ENCODE results near the gene OR2A12.
"Not testable (repeated sequence)": the region's sequence is repeated elsewhere in the genome, so short reads cannot be mapped to it uniquely, and the experiment has no call there.

OR2A12 gene

DNA sequence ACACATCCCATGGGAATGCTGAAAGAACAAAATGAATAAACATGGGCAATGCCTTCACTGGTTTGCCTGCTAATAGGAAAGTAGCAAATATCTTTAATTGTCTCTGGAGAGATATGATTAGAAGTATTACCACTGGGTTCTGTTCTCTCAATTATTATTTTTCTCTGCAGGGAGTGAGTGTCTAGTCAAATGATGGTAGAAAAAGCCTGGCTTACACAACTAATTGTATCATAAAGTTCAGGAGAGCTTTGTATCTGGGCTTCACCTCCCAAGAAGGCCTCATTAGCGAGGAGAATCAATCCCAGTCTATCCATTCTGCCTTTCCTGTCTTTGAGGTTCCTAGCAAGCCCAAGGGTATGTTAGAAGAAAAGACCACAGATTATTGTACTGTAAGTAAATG, 36.8 kb downstream of the OR2A12 start, which contains the start of gene OR2A14:
Gene OR2A14, plus strand, starts transcription at position 301 of the 400 bp plus-strand sequence. CDS start 5,937 bp downstream, outside the sequence.
- DNase-seq = no peak

DNA sequence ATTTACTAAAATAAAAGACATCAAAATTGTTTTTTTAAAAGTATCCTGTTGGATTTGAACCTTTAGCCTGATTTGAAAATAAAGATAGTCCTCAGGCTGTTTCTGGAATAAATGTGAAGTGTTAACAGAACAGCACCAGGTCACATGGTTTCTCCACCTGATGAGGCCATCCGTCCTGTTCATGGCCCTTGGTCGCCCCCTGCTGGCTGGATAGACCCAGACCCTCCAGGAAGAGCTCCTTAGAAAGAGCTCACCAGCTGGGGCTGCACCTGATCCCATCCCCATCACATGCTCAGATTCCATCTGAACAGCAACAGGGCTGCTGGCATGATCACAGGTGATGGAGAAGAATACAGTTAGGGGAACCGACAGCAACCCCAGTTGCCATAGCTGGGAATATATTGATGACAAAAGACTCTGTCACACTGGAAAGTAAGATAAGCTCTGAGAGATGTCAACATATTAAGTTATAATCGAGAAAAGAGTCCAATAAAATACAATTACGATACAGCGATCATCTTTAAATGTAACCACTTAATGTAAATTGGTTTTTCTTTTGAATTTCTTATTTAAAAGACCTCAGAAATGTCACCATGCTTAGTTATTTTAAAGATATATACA, 41.7 kb downstream of the OR2A12 start:
- peak; percentile 70 for DNase-seq

DNA sequence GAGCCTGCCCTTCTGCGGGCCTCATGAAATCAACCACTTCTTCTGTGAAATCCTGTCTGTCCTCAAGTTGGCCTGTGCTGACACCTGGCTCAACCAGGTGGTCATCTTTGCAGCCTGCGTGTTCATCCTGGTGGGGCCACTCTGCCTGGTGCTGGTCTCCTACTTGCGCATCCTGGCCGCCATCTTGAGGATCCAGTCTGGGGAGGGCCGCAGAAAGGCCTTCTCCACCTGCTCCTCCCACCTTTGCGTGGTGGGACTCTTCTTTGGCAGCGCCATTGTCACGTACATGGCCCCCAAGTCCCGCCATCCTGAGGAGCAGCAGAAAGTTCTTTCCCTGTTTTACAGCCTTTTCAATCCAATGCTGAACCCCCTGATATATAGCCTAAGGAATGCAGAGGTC, 43.5 kb downstream of the OR2A12 start:
- not testable (repeated sequence) for DNase-seq

DNA sequence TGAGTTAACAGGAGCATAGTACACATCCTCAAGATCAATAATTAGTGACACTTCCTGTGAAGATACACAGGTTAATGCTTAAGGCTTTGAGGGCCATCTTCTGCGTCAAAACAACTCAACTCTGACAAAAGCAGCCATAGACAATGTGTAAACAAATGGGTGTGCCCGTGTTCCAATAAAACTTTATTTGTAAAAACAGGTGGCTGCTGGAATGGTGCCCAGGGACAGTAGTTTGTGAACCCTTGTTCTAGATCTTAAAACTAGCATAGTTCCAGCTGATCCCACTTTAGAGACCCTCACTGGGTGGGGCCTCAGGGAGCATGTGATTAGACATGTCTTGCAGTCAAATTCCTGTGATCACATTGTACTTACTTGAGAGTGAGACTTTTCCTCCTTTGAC, 44.7 kb downstream of the OR2A12 start:
- DNase-seq = no peak

DNA sequence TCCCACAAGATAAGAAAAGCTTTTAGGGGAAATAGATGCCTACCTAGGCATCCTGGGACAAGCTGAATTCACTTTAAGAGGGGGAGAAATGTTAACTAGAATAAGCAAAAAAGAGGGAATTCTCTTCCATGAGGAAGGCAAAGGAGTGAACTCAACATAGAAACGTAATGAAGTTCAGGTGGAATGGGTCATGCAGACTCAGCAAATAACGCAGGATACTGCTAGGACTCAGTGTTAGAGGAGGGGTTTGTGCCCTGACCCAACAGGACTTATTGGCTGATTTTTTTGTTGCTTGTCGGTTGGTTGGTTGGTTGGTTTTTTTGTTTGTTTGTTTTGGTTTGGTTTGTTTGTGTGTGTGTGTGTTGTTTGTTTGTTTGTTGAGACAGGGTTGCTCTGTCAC, 46.2 kb downstream of the OR2A12 start:
- no peak for DNase-seq

DNA sequence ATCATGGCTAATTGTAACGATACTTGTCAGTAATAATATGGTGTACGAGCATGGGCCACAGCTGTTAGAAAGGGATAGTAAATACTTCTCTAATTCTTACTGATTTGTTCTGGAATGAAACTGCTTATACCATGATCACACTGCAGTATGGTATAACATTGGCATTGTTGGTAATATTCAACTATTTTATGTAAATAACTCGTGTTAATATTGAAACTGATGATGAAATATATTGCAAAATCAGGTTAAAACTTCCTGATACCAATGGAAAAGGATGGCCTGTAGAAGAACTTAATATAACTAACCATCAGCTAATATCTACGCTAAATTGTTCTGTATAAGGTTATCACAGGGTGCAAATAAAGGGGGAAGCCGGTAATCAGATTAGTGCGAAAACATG, 47.2 kb downstream of the OR2A12 start:
- no peak for DNase-seq

DNA sequence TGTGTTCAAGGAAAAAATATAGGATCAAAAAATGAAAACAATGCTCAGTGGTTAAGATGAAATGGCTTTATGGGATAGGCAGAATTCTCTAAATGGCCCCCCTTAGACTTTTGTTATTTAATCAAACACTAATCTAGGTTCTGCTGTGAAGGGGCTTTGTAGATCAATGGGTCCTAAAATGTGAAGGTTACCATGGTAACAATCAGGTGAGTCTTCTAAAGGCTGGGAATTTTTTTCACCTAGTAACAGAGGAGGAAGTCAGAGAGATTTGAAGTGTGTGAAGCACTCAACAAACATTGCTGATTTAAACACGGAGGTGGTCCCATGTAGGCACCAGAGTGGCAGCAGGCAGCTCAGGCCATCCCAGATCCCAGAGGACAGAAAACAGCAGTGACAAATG, 48.0 kb downstream of the OR2A12 start:
- DNase-seq = no peak

DNA sequence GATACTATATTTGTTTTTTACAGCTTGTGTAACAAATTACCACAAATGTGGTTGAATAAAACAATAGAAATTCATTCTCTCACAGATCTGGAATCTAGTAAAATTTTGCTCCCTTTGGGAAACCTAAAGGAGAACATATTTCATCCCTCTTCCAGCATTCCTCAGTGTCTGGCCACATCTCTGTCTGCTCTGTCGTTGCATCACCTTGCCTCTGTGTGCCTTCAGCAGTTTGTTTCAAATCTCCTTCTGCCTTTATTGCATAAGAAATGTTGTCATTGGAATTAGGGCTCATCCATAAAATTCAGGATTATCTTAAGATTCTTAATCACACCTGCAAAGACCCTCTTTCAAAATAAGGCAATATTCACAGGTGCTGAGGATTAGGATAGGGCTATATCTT, 51.4 kb downstream of the OR2A12 start:
- no peak for DNase-seq

DNA sequence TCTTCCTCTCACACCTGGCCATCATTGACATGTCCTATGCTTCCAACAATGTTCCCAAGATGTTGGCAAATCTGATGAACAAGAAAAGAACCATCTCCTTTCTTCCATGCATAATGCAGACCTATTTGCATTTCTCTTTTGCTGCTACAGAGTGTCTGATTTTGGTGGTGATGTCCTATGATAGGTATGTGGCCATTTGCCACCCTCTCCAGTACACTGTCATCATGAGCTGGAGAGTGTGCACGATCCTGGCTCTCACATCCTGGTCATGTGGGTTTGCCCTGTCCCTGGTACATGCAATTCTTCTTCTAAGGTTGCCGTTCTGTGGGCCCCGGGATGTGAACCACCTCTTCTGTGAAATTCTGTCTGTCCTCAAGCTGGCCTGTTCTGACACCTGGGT, 56.1 kb downstream of the OR2A12 start:
- DNase-seq = no peak

DNA sequence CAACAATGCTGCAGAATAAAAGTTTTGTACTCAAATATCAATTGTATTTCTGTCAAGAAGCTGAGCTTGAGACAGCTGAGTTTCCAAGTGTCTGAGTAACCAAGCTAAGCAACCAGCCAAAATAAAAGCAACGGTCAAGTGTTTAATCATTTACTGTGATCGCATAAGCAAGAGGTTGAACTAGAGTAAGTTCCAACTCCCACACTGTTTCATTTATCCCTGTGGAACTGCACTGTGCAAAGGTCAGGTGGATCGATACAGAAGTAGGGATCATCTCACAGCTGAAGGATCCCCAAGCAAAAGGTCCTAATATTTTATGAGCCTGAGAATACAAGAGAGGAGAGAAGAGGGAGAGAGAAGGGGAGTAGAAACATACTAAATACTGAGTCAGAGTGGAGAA, 58.3 kb downstream of the OR2A12 start:
- DNase-seq = no peak

DNA sequence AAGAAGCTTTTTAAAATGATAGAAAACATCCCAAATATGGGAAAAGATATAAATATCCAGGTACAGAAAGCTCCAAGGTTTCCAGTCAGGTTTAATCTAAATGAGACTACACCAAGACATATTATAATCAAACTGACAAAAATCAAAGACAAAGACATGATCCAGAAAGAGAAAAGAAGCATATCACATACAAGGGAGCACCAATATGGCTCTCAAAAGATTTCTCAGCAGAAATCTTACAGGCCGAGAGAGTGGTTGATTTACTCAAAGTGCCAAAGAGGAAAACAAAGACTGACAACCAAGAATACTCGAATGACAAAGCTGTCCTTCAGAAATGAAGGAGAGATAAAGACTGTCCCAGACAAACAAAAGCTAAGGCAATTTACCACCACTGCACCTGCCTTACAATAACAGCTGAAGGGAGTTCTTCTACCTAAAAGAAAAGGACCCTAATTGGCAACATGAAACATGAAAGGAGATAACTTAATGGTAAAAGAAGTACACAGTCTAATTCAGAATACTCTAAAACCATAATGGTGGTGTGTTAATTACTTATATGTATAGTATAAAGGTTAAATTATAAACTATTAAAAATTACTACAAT, 62.2 kb downstream of the OR2A12 start:
- DNase-seq = no peak
